HL-60 (cell line): ENCODE data around the gene DSCAML1.

Experiments used
- DNase-seq, 2 experiments: peaks; one replicate each; pipeline ENCODE4 v3.0.0-alpha.2; 2010 to 2020; ENCODE audit warnings: low read depth in 1 of 2, low spot score in 1 of 2
- H3K27ac ChIP-seq: fragments of 250-450 bp; sonication (Bioruptor Pico); replicated peaks from 2 replicates; pipeline ENCODE4 v1.5.1; 2020; ENCODE audit warnings: mild to moderate bottlenecking, moderate library complexity
- H3K27me3 ChIP-seq: fragments of 250-450 bp; sonication (Bioruptor Pico); 2 replicates; pipeline ENCODE4 v1.5.1; 2021; ENCODE audit warnings: mild to moderate bottlenecking, moderate library complexity; ENCODE audit not compliant: insufficient read depth, poor library complexity, severe bottlenecking
- H3K4me3 ChIP-seq: replicated peaks from 2 replicates; pipeline ENCODE4 v1.5.1; 2011; ENCODE audit warnings: mild to moderate bottlenecking, control low read depth, low read length; ENCODE audit not compliant: insufficient read depth
- CTCF ChIP-seq: IDR thresholded peaks from one replicate; pipeline ENCODE4 v1.5.1; 2011; ENCODE audit warnings: low read length, control low read depth, inconsistent platforms; ENCODE audit not compliant: insufficient read depth
- GABPA ChIP-seq: IDR thresholded peaks from 2 replicates; pipeline ENCODE4 v1.6.1; 2012; ENCODE audit warnings: low read depth
- POLR2AphosphoS5 ChIP-seq: IDR thresholded peaks from 2 replicates; pipeline ENCODE4 v1.6.1; 2012; ENCODE audit warnings: low read depth
- REST ChIP-seq: IDR thresholded peaks from 2 replicates; pipeline ENCODE4 v1.6.1; 2012; ENCODE audit warnings: low read depth; ENCODE audit not compliant: insufficient replicate concordance
- SPI1 ChIP-seq: IDR thresholded peaks from 2 replicates; pipeline ENCODE4 v1.6.1; 2012; ENCODE audit warnings: low read depth, mild to moderate bottlenecking, borderline replicate concordance

DSCAML1 gene

DNA sequence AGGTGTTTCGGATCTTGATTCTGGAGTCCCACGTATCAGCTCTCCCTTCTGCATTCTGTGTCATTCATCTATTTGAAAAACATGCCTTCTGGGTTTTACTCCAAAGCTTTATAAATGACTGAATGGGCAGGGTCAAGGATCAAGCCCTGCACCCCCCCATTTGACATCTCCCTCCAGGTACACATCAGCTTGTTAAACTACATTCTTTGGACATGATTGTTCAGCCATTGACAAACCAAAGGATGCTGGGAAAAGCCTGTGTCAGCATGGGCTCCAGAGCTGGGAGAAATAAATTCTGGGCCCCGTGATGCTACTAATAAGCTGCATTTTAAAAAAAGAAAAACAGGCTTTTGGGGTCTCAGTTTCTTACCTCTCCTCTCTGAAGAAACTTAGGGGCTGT lies 103.7 kb downstream of the DSCAML1 start:
- TF ChIP-seq CTCF = no peak
- TF ChIP-seq REST = no peak
- no peak for TF ChIP-seq POLR2AphosphoS5
- no peak for TF ChIP-seq SPI1
- no peak for TF ChIP-seq GABPA
- no peak overlapping the region for H3K4me3 ChIP-seq
- H3K27me3 ChIP-seq = peaks cover 6% of the 10 kb centered on the region
- no peak overlapping the region for H3K27ac ChIP-seq
- no peak for DNase-seq

DNA sequence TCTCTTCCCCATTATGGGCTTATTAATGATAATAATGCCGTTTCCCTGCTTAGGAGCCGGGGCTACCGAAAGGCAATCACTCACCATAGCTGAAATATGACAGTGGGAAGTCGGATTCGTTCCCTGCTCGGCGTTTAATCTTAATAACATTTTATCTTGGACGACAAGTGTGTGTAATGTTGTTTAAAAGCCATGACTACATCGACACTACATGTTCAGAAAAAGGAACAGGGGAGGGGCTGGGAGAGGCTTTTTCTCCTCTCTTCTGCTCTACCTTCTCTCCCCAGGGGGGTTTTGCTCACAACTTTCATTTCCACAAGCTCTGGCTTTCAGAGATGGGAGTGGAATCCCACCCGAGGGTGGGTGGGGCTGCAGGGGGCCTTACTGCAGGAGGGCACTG lies 105.5 kb downstream of the DSCAML1 start:
- TF ChIP-seq SPI1 = no peak
- no peak for TF ChIP-seq REST
- no peak for TF ChIP-seq GABPA
- no peak for TF ChIP-seq POLR2AphosphoS5
- no peak for TF ChIP-seq CTCF
- Histone ChIP-seq H3K27me3 (peaks cover 6% of the 10 kb centered on the region), H3K4me3 (no peak overlapping the region), H3K27ac (no peak overlapping the region)
- no peak for DNase-seq

DNA sequence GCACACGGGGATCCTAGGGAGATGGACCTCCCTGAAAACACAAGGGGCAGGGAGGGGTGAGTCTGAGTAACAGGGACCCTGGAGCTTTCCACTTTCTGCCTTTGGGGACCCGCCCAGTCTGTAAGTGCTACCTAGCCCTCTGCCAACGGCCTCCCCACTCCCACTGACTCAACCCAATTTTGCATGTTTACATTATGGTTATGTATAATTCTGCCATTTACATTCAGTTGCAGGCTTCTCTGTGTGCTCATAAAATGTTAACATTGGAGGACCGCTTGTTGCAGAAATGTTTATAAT lies 105.8 kb downstream of the DSCAML1 start:
- Histone ChIP-seq H3K27ac (no peak overlapping the region), H3K4me3 (no peak overlapping the region), H3K27me3 (peaks cover 6% of the 10 kb centered on the region)
- TF ChIP-seq POLR2AphosphoS5 (no peak), REST (no peak), GABPA (no peak), CTCF (no peak), SPI1 (no peak)
- no peak for DNase-seq
